Liver (tissue), 3 donors: ENCODE results near the gene PRSS33.

Experiments used
- EGR1 ChIP-seq, 2 donors: IDR thresholded peaks; 2 replicates each; pipeline ENCODE4 v1.6.1; 2016 to 2018; ENCODE audit warnings: antibody characterized with exemption in 2 of 2, low read depth in 2 of 2
- FOXA1 ChIP-seq: IDR thresholded peaks from 2 replicates; pipeline ENCODE4 v1.6.1; 2016; ENCODE audit warnings: antibody characterized with exemption
- GABPA ChIP-seq, 2 donors: IDR thresholded peaks in 1 of 2; conservative IDR thresholded peaks in 1 of 2; 2 replicates each; pipeline ENCODE4 v1.6.1; 2016; ENCODE audit warnings: antibody characterized with exemption in 2 of 2, mild to moderate bottlenecking in 1 of 2, moderate library complexity in 1 of 2
- HNF4A ChIP-seq, 2 donors: conservative IDR thresholded peaks; 2 replicates each; pipeline ENCODE4 v1.6.1; 2016; ENCODE audit warnings: antibody characterized with exemption in 2 of 2, mild to moderate bottlenecking in 2 of 2
- HNF4G ChIP-seq: IDR thresholded peaks from 2 replicates; pipeline ENCODE4 v1.6.1; 2016; ENCODE audit warnings: antibody characterized with exemption
- JUND ChIP-seq, 2 donors: IDR thresholded peaks; 2 replicates each; pipeline ENCODE4 v1.6.1; 2016; ENCODE audit warnings: antibody characterized with exemption in 2 of 2
- RAD21 ChIP-seq, 2 donors: IDR thresholded peaks; 2 replicates each; pipeline ENCODE4 v1.6.1; 2016; ENCODE audit warnings: antibody characterized with exemption in 2 of 2, mild to moderate bottlenecking in 2 of 2
- SP1 ChIP-seq: IDR thresholded peaks from 2 replicates; pipeline ENCODE4 v1.6.1; 2018; ENCODE audit warnings: antibody characterized with exemption, mild to moderate bottlenecking
- TAF1 ChIP-seq: conservative IDR thresholded peaks from 2 replicates; pipeline ENCODE4 v1.6.1; 2016; ENCODE audit warnings: antibody characterized with exemption, mild to moderate bottlenecking
- TF ChIP-seq, protein P1 (sequence below): fragments of 150-350 bp; IDR thresholded peaks from 2 replicates; pipeline ENCODE4 v1.5.1; 2017; ENCODE audit warnings: improper control_type of control experiment, low read depth, low read length; ENCODE audit not compliant: missing input control
- TF ChIP-seq, protein P2 (sequence below): IDR thresholded peaks from 2 replicates; pipeline ENCODE4 v1.6.1; 2016; ENCODE audit warnings: antibody characterized with exemption, mild to moderate bottlenecking
- TF ChIP-seq, protein P3 (sequence below): IDR thresholded peaks from 2 replicates; pipeline ENCODE4 v1.6.1; 2016; ENCODE audit warnings: antibody characterized with exemption
- TF ChIP-seq, protein P4 (sequence below): IDR thresholded peaks from 2 replicates; pipeline ENCODE4 v1.6.1; 2016; ENCODE audit warnings: antibody characterized with exemption
- donor health status: healthy.
- donor health status: healthy.

DNA sequence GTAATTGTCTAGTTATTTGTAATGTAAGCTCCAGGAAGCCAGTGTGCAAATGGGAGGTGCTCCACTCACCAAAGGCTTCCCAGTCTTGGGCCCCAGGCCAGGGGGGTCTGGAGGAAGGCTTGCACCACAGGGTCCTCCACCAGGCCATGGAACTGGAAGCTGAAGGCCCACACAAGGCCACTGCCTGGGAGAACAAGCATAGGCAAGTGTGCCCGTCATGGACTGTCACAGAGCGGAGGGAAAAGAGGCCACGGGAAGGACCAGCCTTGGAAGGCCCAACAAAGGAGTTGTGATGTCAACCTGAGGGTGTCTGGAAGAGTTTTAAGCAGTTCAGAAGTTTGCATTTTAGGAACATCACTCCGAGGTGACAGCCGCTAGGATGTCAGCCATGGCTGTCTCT lies 37.9 kb downstream of the PRSS33 start:
- TF ChIP-seq, protein P1, sequence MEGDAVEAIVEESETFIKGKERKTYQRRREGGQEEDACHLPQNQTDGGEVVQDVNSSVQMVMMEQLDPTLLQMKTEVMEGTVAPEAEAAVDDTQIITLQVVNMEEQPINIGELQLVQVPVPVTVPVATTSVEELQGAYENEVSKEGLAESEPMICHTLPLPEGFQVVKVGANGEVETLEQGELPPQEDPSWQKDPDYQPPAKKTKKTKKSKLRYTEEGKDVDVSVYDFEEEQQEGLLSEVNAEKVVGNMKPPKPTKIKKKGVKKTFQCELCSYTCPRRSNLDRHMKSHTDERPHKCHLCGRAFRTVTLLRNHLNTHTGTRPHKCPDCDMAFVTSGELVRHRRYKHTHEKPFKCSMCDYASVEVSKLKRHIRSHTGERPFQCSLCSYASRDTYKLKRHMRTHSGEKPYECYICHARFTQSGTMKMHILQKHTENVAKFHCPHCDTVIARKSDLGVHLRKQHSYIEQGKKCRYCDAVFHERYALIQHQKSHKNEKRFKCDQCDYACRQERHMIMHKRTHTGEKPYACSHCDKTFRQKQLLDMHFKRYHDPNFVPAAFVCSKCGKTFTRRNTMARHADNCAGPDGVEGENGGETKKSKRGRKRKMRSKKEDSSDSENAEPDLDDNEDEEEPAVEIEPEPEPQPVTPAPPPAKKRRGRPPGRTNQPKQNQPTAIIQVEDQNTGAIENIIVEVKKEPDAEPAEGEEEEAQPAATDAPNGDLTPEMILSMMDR, result no peak
- TF ChIP-seq, protein P2, sequence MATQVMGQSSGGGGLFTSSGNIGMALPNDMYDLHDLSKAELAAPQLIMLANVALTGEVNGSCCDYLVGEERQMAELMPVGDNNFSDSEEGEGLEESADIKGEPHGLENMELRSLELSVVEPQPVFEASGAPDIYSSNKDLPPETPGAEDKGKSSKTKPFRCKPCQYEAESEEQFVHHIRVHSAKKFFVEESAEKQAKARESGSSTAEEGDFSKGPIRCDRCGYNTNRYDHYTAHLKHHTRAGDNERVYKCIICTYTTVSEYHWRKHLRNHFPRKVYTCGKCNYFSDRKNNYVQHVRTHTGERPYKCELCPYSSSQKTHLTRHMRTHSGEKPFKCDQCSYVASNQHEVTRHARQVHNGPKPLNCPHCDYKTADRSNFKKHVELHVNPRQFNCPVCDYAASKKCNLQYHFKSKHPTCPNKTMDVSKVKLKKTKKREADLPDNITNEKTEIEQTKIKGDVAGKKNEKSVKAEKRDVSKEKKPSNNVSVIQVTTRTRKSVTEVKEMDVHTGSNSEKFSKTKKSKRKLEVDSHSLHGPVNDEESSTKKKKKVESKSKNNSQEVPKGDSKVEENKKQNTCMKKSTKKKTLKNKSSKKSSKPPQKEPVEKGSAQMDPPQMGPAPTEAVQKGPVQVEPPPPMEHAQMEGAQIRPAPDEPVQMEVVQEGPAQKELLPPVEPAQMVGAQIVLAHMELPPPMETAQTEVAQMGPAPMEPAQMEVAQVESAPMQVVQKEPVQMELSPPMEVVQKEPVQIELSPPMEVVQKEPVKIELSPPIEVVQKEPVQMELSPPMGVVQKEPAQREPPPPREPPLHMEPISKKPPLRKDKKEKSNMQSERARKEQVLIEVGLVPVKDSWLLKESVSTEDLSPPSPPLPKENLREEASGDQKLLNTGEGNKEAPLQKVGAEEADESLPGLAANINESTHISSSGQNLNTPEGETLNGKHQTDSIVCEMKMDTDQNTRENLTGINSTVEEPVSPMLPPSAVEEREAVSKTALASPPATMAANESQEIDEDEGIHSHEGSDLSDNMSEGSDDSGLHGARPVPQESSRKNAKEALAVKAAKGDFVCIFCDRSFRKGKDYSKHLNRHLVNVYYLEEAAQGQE, result no peak
- TF ChIP-seq SP1 (no peak), FOXA1 (no peak), TAF1 (no peak), RAD21 (IDR thresholded peaks at IDR 0.05) (no peak), GABPA (IDR thresholded peaks at IDR 0.05 in 1 of 2, conservative IDR thresholded peaks at IDR 0.05 in 1 of 2) (no peak), HNF4G (no peak), EGR1 (IDR thresholded peaks at IDR 0.05; ENCODE audit: low read depth in 2 of 2) (no peak), JUND (IDR thresholded peaks at IDR 0.05) (no peak), HNF4A (conservative IDR thresholded peaks at IDR 0.05) (no peak)
- TF ChIP-seq, protein P3, sequence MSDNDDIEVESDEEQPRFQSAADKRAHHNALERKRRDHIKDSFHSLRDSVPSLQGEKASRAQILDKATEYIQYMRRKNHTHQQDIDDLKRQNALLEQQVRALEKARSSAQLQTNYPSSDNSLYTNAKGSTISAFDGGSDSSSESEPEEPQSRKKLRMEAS, result no peak
- TF ChIP-seq, protein P4, sequence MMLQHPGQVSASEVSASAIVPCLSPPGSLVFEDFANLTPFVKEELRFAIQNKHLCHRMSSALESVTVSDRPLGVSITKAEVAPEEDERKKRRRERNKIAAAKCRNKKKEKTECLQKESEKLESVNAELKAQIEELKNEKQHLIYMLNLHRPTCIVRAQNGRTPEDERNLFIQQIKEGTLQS, result no peak
